HEK293 (cell line): ENCODE data around the gene FGF12.

ENCODE experiments used
- CTCF ChIA-PET: fragments of 350-600 bp; formaldehyde crosslinking; extraction: SDS; loops from one replicate; lab custom pipeline; 2021; ENCODE audit warnings: antibody characterized with exemption; lab: Yijun Ruan, JAX
- POLR2A ChIA-PET: fragments of 300-600 bp; formaldehyde crosslinking; extraction: SDS; loops from one replicate; lab custom pipeline; 2020; ENCODE audit warnings: antibody characterized with exemption, inconsistent platforms; lab: Yijun Ruan, JAX
- H3K27ac ChIP-seq: fragments of 200-500 bp; sonication (Bioruptor generic); 2 replicates; pipeline ENCODE4 v1.5.1; 2014; ENCODE audit warnings: low read depth, low read length, control low read depth, inconsistent platforms; ENCODE audit errors: extremely low read depth
- H3K36me3 ChIP-seq, 2 experiments: fragments of 200-500 bp in 1 of 2; sonication (Bioruptor generic) in 1 of 2; 1 replicate in 1 of 2; 2 replicates in 1 of 2; pipeline ENCODE4 v1.5.1; 2014 to 2017; ENCODE audit warnings: inconsistent platforms in 2 of 2, low read length in 2 of 2; ENCODE audit not compliant: control insufficient read depth in 2 of 2, insufficient read depth in 1 of 2
- H3K4me1 ChIP-seq: fragments of 200-500 bp; sonication (Bioruptor generic); 2 replicates; pipeline ENCODE4 v1.5.1; 2014; ENCODE audit warnings: mild to moderate bottlenecking, low read length, inconsistent platforms; ENCODE audit not compliant: control insufficient read depth, insufficient read depth
- H3K4me3 ChIP-seq: 2 replicates; pipeline ENCODE4 v1.5.1; 2011; ENCODE audit warnings: low read depth, mild to moderate bottlenecking, control low read depth, low read length, moderate library complexity
- H3K9me3 ChIP-seq: fragments of 200-500 bp; sonication (Bioruptor generic); 2 replicates; pipeline ENCODE4 v1.5.1; 2014; ENCODE audit warnings: low read depth, low read length, inconsistent platforms; ENCODE audit not compliant: control insufficient read depth, insufficient read depth
- HIC1 ChIP-seq: fragments of 450-650 bp; formaldehyde crosslinking; IDR thresholded peaks from 2 replicates; pipeline ENCODE4 v1.5.1; 2016; ENCODE audit warnings: missing biosample characterization, missing genetic modification characterization
- IKZF3 ChIP-seq: fragments of 450-650 bp; IDR thresholded peaks from 2 replicates; pipeline ENCODE4 v1.5.0; 2018; ENCODE audit warnings: missing biosample characterization, mild to moderate bottlenecking, missing genetic modification characterization, moderate library complexity
- PRDM2 ChIP-seq: fragments of 450-650 bp; formaldehyde crosslinking; IDR thresholded peaks from 2 replicates; pipeline ENCODE4 v1.5.1; 2016; ENCODE audit warnings: missing biosample characterization, missing genetic modification characterization, borderline replicate concordance
- SP2 ChIP-seq: fragments of 450-650 bp; formaldehyde crosslinking; IDR thresholded peaks from 2 replicates; pipeline ENCODE4 v1.5.1; 2016; ENCODE audit warnings: missing biosample characterization, missing genetic modification characterization
- TSHZ1 ChIP-seq: fragments of 450-650 bp; formaldehyde crosslinking; IDR thresholded peaks from 2 replicates; pipeline ENCODE4 v1.5.1; 2016; ENCODE audit warnings: missing biosample characterization, missing genetic modification characterization, borderline replicate concordance
- ZFP37 ChIP-seq: fragments of 450-650 bp; formaldehyde crosslinking; IDR thresholded peaks from 2 replicates; pipeline ENCODE4 v1.5.1; 2016; ENCODE audit warnings: missing biosample characterization, missing genetic modification characterization
- ZNF155 ChIP-seq: fragments of 450-650 bp; formaldehyde crosslinking; IDR thresholded peaks from 2 replicates; pipeline ENCODE4 v1.5.1; 2016; ENCODE audit warnings: missing biosample characterization, missing genetic modification characterization
- ZNF157 ChIP-seq: fragments of 450-650 bp; formaldehyde crosslinking; IDR thresholded peaks from 2 replicates; pipeline ENCODE4 v1.5.1; 2016; ENCODE audit warnings: missing biosample characterization, missing genetic modification characterization
- ZNF211 ChIP-seq: fragments of 450-650 bp; formaldehyde crosslinking; IDR thresholded peaks from 2 replicates; pipeline ENCODE4 v1.5.1; 2016; ENCODE audit warnings: low read depth, missing biosample characterization, missing genetic modification characterization
- ZNF335 ChIP-seq: fragments of 450-650 bp; formaldehyde crosslinking; conservative IDR thresholded peaks from 2 replicates; pipeline ENCODE4 v1.5.1; 2016; ENCODE audit warnings: missing biosample characterization, missing genetic modification characterization
- ZNF398 ChIP-seq: fragments of 450-650 bp; formaldehyde crosslinking; IDR thresholded peaks from 2 replicates; pipeline ENCODE4 v1.5.1; 2017; ENCODE audit warnings: missing biosample characterization, missing genetic modification characterization
- ZNF416 ChIP-seq: fragments of 450-650 bp; formaldehyde crosslinking; IDR thresholded peaks from 2 replicates; pipeline ENCODE4 v1.5.1; 2016; ENCODE audit warnings: missing biosample characterization, missing genetic modification characterization
- ZNF426 ChIP-seq: fragments of 450-650 bp; formaldehyde crosslinking; IDR thresholded peaks from 2 replicates; pipeline ENCODE4 v1.5.1; 2017; ENCODE audit warnings: missing biosample characterization, missing genetic modification characterization, mild to moderate bottlenecking, inconsistent platforms, moderate library complexity
- ZNF433 ChIP-seq: fragments of 450-650 bp; formaldehyde crosslinking; IDR thresholded peaks from 2 replicates; pipeline ENCODE4 v1.5.1; 2016; ENCODE audit warnings: missing biosample characterization, missing genetic modification characterization, low read depth
- ZNF501 ChIP-seq: fragments of 450-650 bp; formaldehyde crosslinking; IDR thresholded peaks from 2 replicates; pipeline ENCODE4 v1.5.1; 2016; ENCODE audit warnings: missing biosample characterization, missing genetic modification characterization
- ZNF510 ChIP-seq: fragments of 450-650 bp; formaldehyde crosslinking; IDR thresholded peaks from 2 replicates; pipeline ENCODE4 v1.5.1; 2018; ENCODE audit warnings: mild to moderate bottlenecking, missing genetic modification characterization, missing biosample characterization; ENCODE audit not compliant: insufficient replicate concordance
- ZNF660 ChIP-seq: fragments of 450-650 bp; IDR thresholded peaks from 2 replicates; pipeline ENCODE4 v1.5.1; 2018; ENCODE audit warnings: missing biosample characterization, mild to moderate bottlenecking, missing genetic modification characterization
- ZNF664 ChIP-seq: fragments of 450-650 bp; formaldehyde crosslinking; IDR thresholded peaks from 2 replicates; pipeline ENCODE4 v1.5.1; 2016; ENCODE audit warnings: missing biosample characterization, missing genetic modification characterization
- ZNF692 ChIP-seq: fragments of 450-650 bp; formaldehyde crosslinking; IDR thresholded peaks from 2 replicates; pipeline ENCODE4 v1.5.1; 2016; ENCODE audit warnings: missing biosample characterization, missing genetic modification characterization
- TF ChIP-seq, protein P1 (sequence below): fragments of 450-650 bp; formaldehyde crosslinking; IDR thresholded peaks from 2 replicates; pipeline ENCODE4 v1.5.1; 2016; ENCODE audit warnings: missing biosample characterization, missing genetic modification characterization

The FGF12 gene

GRCh38 chr3:192747145-192747544, 19.8 kb upstream of the FGF12 start:
- H3K4me3 ChIP-seq, result no peak overlapping the region
- H3K36me3 ChIP-seq, result no peaks in the 10 kb centered on the region
- TF ChIP-seq ZNF211 (tag by site-specific recombination) (no peak), ZNF335 (tag by site-specific recombination) (no peak), ZNF664 (tag by site-specific recombination) (no peak), IKZF3 (tag by site-specific recombination) (no peak), ZNF510 (tag by site-specific recombination) (no peak), TSHZ1 (no peak), ZNF433 (tag by site-specific recombination) (no peak), ZNF692 (tag by site-specific recombination) (no peak), ZFP37 (no peak), SP2 (tag by site-specific recombination) (no peak), ZNF501 (no peak), ZNF426 (tag by site-specific recombination) (no peak), ZNF398 (no peak), PRDM2 (no peak), ZNF155 (tag by site-specific recombination) (no peak), HIC1 (tag by site-specific recombination) (no peak), ZNF157 (tag by site-specific recombination) (no peak), ZNF660 (no peak), ZNF416 (no peak)
- TF ChIP-seq, protein P1, sequence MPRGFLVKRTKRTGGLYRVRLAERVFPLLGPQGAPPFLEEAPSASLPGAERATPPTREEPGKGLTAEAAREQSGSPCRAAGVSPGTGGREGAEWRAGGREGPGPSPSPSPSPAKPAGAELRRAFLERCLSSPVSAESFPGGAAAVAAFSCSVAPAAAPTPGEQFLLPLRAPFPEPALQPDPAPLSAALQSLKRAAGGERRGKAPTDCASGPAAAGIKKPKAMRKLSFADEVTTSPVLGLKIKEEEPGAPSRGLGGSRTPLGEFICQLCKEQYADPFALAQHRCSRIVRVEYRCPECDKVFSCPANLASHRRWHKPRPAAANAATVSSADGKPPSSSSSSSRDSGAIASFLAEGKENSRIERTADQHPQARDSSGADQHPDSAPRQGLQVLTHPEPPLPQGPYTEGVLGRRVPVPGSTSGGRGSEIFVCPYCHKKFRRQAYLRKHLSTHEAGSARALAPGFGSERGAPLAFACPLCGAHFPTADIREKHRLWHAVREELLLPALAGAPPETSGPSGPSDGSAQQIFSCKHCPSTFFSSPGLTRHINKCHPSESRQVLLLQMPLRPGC (tag by site-specific recombination), result no peak
- TF ChIP-seq, all 188 proteins: peak for 0
- ChIA-PET CTCF (no interaction called here), POLR2A (no interaction called here)
- H3K4me1 ChIP-seq, result no peaks in the 10 kb centered on the region
- H3K27ac ChIP-seq, result no peak overlapping the region
- no peaks in the 10 kb centered on the region for H3K9me3 ChIP-seq
